ENCODE measurements around the gene PTH1R. TPM values are rescaled to one million over a fixed set of nuclear protein-coding genes. Genes with fewer than 3 reads are reported as not detected.

PTH1R gene
- total RNA-seq, 1 experiment from 2014 or later, result not detected

DNA sequence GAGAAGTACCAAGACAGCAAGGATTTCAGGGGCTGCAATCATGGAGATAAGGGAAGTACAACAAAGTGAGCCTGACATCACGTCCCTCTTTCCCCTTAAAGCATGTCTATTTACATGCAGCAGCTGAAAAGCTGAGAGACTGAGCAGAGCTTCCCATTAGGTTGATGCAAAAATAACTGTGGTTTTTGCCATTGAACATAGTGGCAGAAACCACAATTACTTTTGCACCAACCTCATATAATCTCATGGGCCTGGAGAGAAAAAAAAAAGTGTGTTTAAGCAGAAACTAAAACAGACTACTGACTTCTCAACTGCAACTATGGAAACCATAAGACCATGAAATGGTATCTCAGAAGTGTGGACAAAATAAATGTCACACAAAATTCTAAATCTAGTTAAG lies 50.8 kb downstream of the PTH1R start:
- no peak for DNase-seq (ENCODE audit: low read depth in 1 of 2, low spot score in 2 of 2)
- Histone ChIP-seq H3K4me1 (replicated peaks) (peaks cover 27% of the 10 kb centered on the region), H3K36me3 (peaks cover 48% of the 10 kb centered on the region), H3K4me3 (no peak overlapping the region), H3K27ac (no peak overlapping the region), H3K9me3 (replicated peaks) (no peaks in the 10 kb centered on the region), H3K27me3 (replicated peaks) (no peaks in the 10 kb centered on the region)

DNA sequence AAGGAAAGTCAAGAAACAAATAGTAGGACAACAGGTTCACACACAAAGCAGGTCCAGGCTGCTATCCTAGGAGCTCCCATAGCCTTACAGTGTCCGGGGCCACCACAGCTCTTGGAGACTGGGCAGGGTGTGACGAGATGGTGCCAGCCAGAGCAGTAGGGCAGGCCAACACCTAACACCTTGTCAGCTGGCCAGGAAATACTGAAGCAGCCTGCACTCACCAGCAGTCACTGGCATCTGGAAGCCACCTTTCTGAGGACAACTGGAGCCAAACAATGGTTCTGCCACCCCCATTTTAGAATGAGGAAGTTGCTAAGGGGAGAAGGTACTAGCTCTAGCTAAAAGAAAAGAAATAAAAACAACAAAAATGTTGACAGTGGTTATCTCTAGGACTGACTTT lies 51.8 kb downstream of the PTH1R start:
- Histone ChIP-seq H3K27me3 (replicated peaks) (no peaks in the 10 kb centered on the region), H3K4me3 (no peak overlapping the region), H3K4me1 (replicated peaks) (peaks cover 31% of the 10 kb centered on the region), H3K36me3 (peaks cover 42% of the 10 kb centered on the region), H3K9me3 (replicated peaks) (no peaks in the 10 kb centered on the region), H3K27ac (no peak overlapping the region)
- DNase-seq (ENCODE audit: low read depth in 1 of 2, low spot score in 2 of 2), result no peak

DNA sequence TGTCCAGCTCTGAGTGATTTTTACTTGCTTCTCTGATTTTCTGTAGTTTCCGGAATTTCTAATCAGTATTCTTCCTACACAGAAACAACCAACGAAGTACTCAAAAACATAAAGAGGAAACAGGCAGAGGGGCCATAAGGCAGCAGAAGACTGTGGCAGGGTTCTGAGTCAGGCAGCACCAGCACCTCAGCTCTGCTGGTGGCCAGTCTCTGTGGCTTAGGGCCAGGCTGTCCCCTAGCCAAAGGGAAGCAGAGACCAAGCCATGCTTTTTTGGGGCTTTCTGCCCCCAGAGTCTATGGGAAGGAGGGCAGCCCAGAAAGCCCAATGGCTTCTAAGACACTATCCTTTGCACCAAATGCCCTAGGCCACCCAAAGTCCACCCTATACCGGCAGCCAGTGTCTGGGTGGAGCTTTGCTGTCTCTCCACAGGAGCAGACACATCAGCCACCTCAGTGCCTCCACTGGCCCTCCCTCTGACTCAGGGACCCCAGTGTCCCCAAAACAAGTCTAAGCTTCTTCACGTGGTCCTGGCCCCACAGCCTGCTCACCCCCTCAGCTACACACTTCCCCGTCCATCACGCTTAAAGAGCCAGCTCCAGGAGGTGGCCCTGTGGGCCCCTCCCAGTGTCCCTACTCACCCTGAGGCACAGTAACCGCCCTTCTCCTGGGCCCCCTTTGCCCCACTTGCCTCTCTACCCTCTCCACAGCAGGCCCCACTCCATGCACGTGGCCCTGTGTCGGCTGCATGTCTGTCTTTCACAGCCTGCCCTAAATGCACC lies 52.8 kb downstream of the PTH1R start:
- H3K4me3 ChIP-seq, result no peak overlapping the region
- H3K4me1 ChIP-seq (replicated peaks), result peaks cover 41% of the 10 kb centered on the region
- peaks cover 44% of the 10 kb centered on the region for H3K36me3 ChIP-seq
- H3K27me3 ChIP-seq (replicated peaks), result no peaks in the 10 kb centered on the region
- H3K27ac ChIP-seq, result no peak overlapping the region
- no peaks in the 10 kb centered on the region for H3K9me3 ChIP-seq (replicated peaks)
- no peak for DNase-seq (ENCODE audit: low read depth in 1 of 2, low spot score in 2 of 2)

DNA sequence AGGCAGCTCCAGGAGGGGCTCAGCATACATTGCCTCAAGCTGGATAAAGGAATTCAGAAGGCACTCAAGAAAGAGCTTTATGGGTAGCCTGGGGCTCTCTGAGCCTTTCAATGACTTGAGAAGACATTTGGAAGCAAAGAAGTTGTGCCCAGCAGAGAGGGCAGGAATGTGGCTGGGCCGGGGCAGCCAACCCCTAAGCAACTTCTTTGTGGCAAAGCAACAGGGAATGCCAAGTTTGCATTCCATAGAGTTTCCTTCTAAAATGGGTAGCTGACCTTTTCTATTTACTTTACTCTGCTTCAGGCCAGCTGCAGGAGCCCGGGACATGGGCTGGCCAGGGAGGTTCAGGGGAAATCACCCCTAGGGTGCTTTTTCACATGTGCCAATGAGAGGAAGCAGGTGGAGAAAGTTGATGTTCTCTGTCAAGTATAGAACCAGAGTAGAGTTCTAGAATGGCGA lies 53.5 kb downstream of the PTH1R start:
- no peak overlapping the region for H3K27ac ChIP-seq
- H3K9me3 ChIP-seq (replicated peaks), result no peaks in the 10 kb centered on the region
- H3K36me3 ChIP-seq, result peaks cover 43% of the 10 kb centered on the region
- DNase-seq (ENCODE audit: low read depth in 1 of 2, low spot score in 2 of 2), result no peak
- H3K4me1 ChIP-seq (replicated peaks), result peaks cover 47% of the 10 kb centered on the region
- no peak overlapping the region for H3K4me3 ChIP-seq
- H3K27me3 ChIP-seq (replicated peaks), result no peaks in the 10 kb centered on the region

DNA sequence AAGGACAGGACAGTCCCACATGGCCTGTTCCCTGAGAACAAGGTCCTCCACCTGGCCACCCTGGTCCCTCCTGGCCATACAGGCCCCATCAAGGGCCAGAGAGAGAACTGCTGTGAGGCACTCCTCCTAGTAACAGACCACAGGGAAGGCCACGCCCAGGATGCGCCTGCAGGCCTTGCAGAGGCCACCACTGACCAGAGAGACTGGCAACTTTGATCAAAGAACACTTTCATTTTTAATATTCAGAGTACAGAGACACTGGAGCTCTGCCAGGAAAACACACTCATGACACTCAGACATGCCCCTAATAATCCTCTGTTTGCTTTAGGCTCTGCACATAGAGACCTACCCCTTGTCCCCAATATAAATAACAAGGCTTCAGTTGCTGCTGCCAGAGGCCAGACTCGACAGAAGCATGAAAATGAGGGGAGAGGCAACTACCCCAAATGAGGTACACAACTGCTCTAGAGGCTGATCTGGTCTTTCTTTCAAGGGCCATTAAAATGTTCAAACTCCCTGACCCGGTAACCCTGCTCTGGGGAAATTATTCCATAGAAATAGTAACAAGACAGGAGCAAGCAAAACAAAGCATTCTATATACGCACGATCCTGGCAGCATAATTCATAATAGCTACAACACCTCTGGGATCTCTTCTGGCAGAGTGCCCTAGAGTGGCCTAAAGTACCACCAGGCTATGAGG lies 54.3 kb downstream of the PTH1R start:
- H3K27me3 ChIP-seq (replicated peaks), result no peaks in the 10 kb centered on the region
- no peaks in the 10 kb centered on the region for H3K9me3 ChIP-seq (replicated peaks)
- no peak overlapping the region for H3K4me3 ChIP-seq
- H3K36me3 ChIP-seq, result peaks cover 44% of the 10 kb centered on the region
- no peak for DNase-seq (ENCODE audit: low read depth in 1 of 2, low spot score in 2 of 2)
- peaks cover 55% of the 10 kb centered on the region for H3K4me1 ChIP-seq (replicated peaks)
- H3K27ac ChIP-seq, result no peak overlapping the region

DNA sequence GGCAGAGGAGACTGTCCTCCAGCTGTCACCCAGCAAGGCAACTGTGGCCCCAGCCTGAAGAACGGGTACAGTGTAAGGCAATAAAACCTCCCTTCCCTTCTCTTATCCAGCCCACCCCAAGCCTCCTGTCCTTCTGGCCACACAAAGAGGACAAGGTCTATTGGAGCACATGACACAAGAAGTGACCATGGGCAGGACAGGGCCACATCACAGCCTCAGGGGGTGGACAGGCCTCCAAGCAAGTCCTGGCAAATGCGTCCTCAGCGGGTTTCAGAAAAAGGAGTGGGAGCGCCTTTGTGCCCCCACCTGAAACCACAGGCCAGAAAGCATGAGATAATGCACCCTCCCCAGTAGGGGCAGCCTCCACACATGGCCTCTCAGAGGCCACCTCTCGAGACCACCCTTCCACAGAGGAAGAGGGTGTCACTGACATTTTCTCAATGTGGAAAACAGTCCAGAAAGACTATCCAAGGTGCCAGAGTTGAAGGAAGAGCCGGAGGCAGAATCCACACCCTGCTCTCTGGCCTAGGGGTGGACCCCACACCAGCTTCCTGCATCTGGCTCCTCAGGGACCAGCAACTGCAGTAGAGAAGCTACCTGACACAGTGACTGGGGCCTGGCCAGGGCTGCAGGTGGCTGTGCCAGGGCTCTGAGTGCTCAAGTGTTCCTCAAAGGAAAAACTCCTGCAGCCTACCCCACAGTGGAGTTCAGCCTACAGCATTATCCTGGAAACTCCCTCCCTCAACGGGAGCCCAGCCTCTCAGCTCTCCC lies 55.1 kb downstream of the PTH1R start:
- H3K4me3 ChIP-seq, result no peak overlapping the region
- DNase-seq (ENCODE audit: low read depth in 1 of 2, low spot score in 2 of 2), result no peak
- no peak overlapping the region for H3K27ac ChIP-seq
- H3K4me1 ChIP-seq (replicated peaks), result peaks cover 60% of the 10 kb centered on the region
- no peaks in the 10 kb centered on the region for H3K9me3 ChIP-seq (replicated peaks)
- H3K36me3 ChIP-seq, result peaks cover 53% of the 10 kb centered on the region
- H3K27me3 ChIP-seq (replicated peaks), result no peaks in the 10 kb centered on the region

DNA sequence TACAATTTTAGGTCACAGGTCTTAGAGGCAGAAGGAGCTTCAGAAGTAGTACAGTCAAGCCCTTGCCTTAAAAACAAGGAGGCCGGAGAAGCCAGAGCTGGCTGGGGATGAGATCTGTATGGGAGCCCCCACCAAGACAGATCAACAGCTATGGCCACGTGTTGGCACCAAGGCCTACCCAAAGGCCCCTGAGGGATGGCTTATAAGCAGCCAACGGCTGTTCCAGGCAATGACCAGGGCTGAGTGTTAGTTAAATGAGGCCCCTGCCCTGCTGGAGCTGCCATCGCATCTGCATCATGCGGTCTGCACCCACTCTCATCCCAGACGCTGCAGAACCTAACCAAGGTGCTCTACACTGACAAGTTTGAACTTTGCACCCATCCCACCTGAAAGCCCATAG lies 55.7 kb downstream of the PTH1R start:
- Histone ChIP-seq H3K4me1 (replicated peaks) (peaks cover 60% of the 10 kb centered on the region), H3K36me3 (peaks cover 49% of the 10 kb centered on the region), H3K9me3 (replicated peaks) (no peaks in the 10 kb centered on the region), H3K27ac (no peak overlapping the region), H3K27me3 (replicated peaks) (no peaks in the 10 kb centered on the region), H3K4me3 (no peak overlapping the region)
- DNase-seq (ENCODE audit: low read depth in 1 of 2, low spot score in 2 of 2), result no peak

DNA sequence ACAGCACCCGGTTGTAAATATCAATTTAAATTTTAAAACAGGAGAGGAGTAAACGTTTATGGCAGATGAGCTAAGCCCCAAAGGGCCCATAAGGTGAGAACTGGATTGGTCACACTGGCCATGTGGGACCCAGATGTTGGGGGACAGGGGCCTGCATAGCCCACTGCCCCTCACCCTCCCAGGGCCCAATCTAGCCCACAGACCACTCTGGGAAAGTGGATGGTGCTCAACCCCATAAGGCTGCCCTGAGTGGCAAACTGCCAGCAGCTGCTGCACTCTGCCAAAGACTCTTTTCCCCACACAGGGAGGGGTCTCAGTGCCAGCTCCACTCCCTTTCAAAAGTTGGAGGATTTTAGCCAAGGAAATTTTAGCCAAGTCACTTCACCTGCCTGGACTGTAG lies 56.6 kb downstream of the PTH1R start:
- Histone ChIP-seq H3K36me3 (peaks cover 46% of the 10 kb centered on the region), H3K4me1 (replicated peaks) (peaks cover 60% of the 10 kb centered on the region), H3K4me3 (no peak overlapping the region), H3K27me3 (replicated peaks) (no peaks in the 10 kb centered on the region), H3K9me3 (replicated peaks) (no peaks in the 10 kb centered on the region), H3K27ac (no peak overlapping the region)
- DNase-seq (ENCODE audit: low read depth in 1 of 2, low spot score in 2 of 2), result no peak

DNA sequence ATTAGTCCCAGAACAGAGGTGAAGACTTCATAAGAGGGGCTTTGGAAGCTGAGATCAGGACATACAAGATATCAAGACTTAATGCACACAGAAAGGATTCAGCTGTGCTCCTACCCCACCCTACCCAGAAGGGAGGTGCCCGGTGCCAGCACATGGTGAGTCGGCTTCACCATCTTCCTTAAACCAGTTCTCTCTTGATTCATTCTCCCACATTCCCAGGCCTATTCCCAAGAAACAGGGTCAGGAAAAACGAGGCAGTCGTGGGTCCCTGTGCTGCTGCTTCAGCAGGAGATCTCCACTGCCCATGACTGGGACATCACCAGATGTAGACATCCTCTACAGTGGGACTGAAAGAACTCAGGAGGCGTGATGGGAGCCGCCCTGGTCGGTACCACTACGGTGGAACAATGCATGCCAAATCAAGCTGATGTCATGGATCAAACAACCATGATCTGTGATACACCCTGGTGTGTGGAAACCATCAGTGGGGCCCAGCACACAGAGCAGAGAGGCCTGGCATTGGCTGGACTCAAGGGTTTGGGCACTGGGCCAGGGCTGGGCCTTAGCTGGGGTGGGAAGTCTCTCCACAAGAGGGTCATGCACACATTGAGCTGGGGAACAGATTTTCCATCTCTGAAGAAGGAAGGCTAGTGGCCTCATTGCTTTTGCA lies 57.1 kb downstream of the PTH1R start:
- Histone ChIP-seq H3K36me3 (peaks cover 52% of the 10 kb centered on the region), H3K9me3 (replicated peaks) (no peaks in the 10 kb centered on the region), H3K4me1 (replicated peaks) (peaks cover 60% of the 10 kb centered on the region), H3K27me3 (replicated peaks) (no peaks in the 10 kb centered on the region), H3K27ac (no peak overlapping the region), H3K4me3 (no peak overlapping the region)
- peak in 1 of 2 experiments; percentile 36 for DNase-seq (ENCODE audit: low read depth in 1 of 2, low spot score in 2 of 2)

DNA sequence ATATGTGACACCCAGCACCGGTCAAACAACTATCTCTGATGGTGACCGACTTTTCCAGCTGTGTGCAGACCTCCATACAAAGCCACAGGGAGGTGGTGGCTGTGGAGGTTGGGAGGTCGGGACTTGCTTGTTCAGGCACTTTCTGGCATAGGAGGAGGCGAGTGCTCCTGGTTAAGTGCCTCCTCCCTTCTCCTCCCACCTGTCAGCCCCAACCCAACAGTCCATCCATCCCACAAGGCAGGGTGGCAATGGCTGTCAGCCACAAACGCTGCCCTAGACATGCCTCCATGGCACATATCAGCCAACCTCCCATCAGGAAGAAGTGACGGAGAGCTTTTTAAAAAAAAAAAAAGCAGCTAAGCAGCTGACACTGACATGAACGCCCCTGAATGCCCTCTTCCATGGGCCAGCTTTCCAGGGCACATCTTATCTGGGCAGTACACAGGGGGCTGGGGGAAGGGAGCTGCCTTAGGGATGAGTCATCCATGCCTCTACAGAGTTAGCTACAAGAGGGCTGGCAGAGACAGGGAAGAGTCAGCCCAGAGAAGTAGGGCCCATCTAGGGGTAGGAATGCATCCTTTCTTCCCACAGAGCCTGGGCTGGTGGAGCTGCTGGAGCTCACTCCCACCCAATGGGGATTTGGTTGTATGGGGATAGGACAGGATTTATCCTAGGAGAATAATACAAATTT lies 57.8 kb downstream of the PTH1R start:
- Histone ChIP-seq H3K9me3 (replicated peaks) (no peaks in the 10 kb centered on the region), H3K27me3 (replicated peaks) (no peaks in the 10 kb centered on the region), H3K4me3 (no peak overlapping the region), H3K36me3 (peaks cover 58% of the 10 kb centered on the region), H3K27ac (peak overlapping the region; percentile 9; the same call in 1 of the 2 replicates), H3K4me1 (replicated peaks) (peaks cover 58% of the 10 kb centered on the region)
- DNase-seq (ENCODE audit: low read depth in 1 of 2, low spot score in 2 of 2), result peak; percentile 88 to 94

DNA sequence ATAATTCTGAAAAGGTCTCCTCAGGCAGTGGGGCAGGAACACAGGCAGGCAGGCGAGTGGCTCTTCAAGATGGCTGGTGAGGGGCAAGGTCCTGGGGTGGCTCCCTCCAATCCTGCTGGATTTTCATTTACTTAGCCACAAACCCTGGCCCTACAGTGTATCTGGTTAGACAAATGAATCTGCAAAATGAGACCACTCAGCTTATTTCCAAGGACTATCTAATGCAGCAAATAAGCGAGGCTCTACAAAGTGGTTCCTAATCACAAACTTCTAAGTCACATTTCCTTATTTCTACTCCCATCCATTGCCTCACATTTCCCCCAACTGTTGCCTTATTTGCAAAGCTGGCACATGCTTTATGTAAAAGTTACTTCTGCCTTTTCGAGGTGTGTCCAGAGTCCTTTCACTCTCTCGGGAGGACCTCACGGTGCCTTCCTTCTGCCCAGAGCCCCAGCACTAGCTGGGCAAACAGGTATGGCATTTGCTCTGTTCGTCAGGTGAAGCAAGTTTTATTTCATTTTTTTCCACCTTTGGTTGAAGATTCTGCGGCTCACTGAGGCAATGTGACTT lies 58.6 kb downstream of the PTH1R start:
- Histone ChIP-seq H3K4me1 (replicated peaks) (peaks cover 50% of the 10 kb centered on the region), H3K27me3 (replicated peaks) (no peaks in the 10 kb centered on the region), H3K9me3 (replicated peaks) (no peaks in the 10 kb centered on the region), H3K4me3 (no peak overlapping the region), H3K27ac (peak overlapping the region; percentile 9; the same call in 1 of the 2 replicates), H3K36me3 (peaks cover 61% of the 10 kb centered on the region)
- no peak for DNase-seq (ENCODE audit: low read depth in 1 of 2, low spot score in 2 of 2)

DNA sequence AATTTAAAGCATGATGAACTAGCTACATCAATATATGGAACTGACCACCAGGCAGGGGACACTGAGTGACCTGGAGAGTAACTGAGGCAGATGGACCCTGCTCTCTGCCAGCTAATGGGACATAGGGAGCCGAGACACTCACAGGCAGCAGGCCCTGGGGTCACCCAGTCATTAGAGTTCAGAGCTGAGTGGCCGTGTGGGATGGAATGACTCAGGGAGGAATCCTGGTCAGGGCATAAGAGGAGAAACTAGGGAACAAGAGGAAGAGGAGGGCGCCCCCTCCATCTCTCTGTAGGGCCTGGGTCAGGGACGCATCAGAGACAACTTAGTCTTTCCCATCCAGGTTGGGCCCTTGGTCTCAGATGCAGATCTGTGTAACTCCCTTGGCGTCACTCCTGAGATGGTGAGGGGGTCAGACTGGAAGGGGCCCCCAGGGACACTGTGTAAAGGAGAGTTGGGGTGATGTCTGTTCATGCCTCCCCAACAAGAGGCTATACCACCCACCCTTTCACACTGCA lies 59.3 kb downstream of the PTH1R start:
- H3K4me3 ChIP-seq, result no peak overlapping the region
- H3K9me3 ChIP-seq (replicated peaks), result no peaks in the 10 kb centered on the region
- H3K36me3 ChIP-seq, result peaks cover 60% of the 10 kb centered on the region
- no peaks in the 10 kb centered on the region for H3K27me3 ChIP-seq (replicated peaks)
- DNase-seq (ENCODE audit: low read depth in 1 of 2, low spot score in 2 of 2), result no peak
- peaks cover 43% of the 10 kb centered on the region for H3K4me1 ChIP-seq (replicated peaks)
- no peak overlapping the region for H3K27ac ChIP-seq

Data from SJSA1 (cell line).